Breast epithelium (tissue), 4 donors: Measurements from ENCODE around the gene OXLD1. TPM values are rescaled to one million over a fixed set of nuclear protein-coding genes. Genes with fewer than 3 reads are reported as not detected.

Experiments
- DNase-seq, 2 donors: peaks; one replicate each; pipeline ENCODE4 v3.0.0-alpha.2; 2019; ENCODE audit warnings: low spot score in 2 of 2
- H3K27ac ChIP-seq, 2 donors: fragments of 200-600 bp; sonication (generic) in 1 of 2; one replicate each; pipeline ENCODE4 v1.5.1; 2016 to 2019; ENCODE audit warnings: mild to moderate bottlenecking in 1 of 2
- H3K27me3 ChIP-seq, 2 donors: fragments of 200-600 bp; sonication (generic) in 1 of 2; one replicate each; pipeline versions ENCODE4 v1.5.1 to v1.6.0; 2017 to 2019; ENCODE audit warnings: control low read depth in 1 of 2, mild to moderate bottlenecking in 1 of 2
- H3K36me3 ChIP-seq: fragments of 200-600 bp; one replicate; pipeline ENCODE4 v1.5.1; 2019
- H3K4me1 ChIP-seq, 2 donors: fragments of 200-600 bp; sonication (generic); one replicate each; pipeline ENCODE4 v1.5.1; 2016 to 2019; ENCODE audit warnings: control low read depth in 1 of 2
- H3K4me3 ChIP-seq, 3 donors: fragments of 200-600 bp; sonication (generic); 1 replicate in 2 of 3; 2 replicates in 1 of 3; pipeline ENCODE4 v1.5.1; 2016 to 2019; ENCODE audit warnings: mild to moderate bottlenecking in 3 of 3, moderate library complexity in 2 of 3
- H3K9me3 ChIP-seq, 2 donors: fragments of 200-600 bp; sonication (generic) in 1 of 2; one replicate each; pipeline ENCODE4 v1.5.1; 2016 to 2019; ENCODE audit warnings: control low read depth in 1 of 2
- POLR2A ChIP-seq: fragments of 450-650 bp; IDR thresholded peaks from one replicate; pipeline ENCODE4 v1.6.1; 2016; ENCODE audit warnings: antibody characterized with exemption, mild to moderate bottlenecking, moderate library complexity
- POLR2AphosphoS5 ChIP-seq, 3 donors: sonication (generic); formaldehyde crosslinking; IDR thresholded peaks; one replicate each; pipeline ENCODE4 v1.6.1; 2017; ENCODE audit warnings: antibody characterized with exemption in 3 of 3
- intact Hi-C: fragments of 100-400 bp; cut with DNase I; formaldehyde crosslinking; loops from one replicate; pipeline ENCODE4 v1.15.1; 2023; ENCODE audit warnings: low total_unique reads
- total RNA-seq, 3 donors: library from RNA; depleted of rRNA; stranded (reverse); fragments of >200 nt; gene quantifications; one replicate each; pipeline ENCODE4 v1.1.0, GENCODE V29; 2016
- TF ChIP-seq, protein P1 (sequence below), 3 donors: fragments of 450-650 bp; IDR thresholded peaks; one replicate each; pipeline ENCODE4 v1.5.1; 2016 to 2017; ENCODE audit warnings: antibody characterized with exemption in 3 of 3, mild to moderate bottlenecking in 3 of 3, moderate library complexity in 3 of 3

Gene OXLD1
- total RNA-seq, 3 donors from 2014 or later = 34.4 to 43.6 (median 42.6) TPM

DNA sequence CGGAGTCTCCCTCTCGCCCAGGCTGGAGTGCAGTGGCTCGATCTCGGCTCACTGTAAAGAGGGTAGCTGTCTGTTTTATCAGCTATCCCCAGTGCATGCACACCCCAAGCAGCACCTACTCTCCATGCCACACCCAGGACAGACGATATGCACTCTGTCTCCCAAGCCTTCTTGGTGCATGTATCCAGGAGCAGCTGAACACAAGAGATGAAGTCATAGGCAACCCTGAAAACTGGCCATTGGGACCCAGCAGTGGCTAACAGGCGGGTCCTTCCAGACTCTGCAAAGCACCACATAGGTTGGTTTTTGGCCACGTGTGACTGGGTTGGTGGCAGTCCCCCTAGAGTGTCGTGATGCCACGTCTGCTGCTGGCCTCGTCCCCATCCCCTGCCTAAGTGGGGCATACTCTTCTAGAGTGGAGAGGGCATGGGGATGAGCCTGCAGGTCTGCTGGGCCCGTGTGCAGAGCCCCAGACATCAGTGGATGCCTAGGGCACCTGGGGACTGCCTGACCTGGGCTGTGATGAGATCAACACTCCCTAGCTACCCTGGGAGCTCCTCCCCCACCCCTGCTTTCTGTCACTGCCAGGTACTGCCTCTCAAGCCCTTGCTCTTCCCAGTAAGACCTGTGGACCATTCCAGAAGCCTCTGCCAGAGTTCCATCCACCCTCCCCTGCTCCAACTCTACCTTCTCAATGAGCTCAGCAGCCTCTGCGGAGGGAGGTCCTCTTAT, 19.4 kb downstream of the OXLD1 start:
- intact Hi-C loops = no loop called here
- H3K9me3 ChIP-seq = peaks cover 0 to 6% of the 10 kb centered on the region in 2 donors
- no peaks in the 10 kb centered on the region for H3K4me1 ChIP-seq
- H3K27me3 ChIP-seq = peaks cover 3 to 43% of the 10 kb centered on the region in 2 donors
- H3K36me3 ChIP-seq = no peaks in the 10 kb centered on the region
- TF ChIP-seq POLR2AphosphoS5 (IDR thresholded peaks at IDR 0.05) = no peak
- TF ChIP-seq, protein P1, sequence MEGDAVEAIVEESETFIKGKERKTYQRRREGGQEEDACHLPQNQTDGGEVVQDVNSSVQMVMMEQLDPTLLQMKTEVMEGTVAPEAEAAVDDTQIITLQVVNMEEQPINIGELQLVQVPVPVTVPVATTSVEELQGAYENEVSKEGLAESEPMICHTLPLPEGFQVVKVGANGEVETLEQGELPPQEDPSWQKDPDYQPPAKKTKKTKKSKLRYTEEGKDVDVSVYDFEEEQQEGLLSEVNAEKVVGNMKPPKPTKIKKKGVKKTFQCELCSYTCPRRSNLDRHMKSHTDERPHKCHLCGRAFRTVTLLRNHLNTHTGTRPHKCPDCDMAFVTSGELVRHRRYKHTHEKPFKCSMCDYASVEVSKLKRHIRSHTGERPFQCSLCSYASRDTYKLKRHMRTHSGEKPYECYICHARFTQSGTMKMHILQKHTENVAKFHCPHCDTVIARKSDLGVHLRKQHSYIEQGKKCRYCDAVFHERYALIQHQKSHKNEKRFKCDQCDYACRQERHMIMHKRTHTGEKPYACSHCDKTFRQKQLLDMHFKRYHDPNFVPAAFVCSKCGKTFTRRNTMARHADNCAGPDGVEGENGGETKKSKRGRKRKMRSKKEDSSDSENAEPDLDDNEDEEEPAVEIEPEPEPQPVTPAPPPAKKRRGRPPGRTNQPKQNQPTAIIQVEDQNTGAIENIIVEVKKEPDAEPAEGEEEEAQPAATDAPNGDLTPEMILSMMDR (IDR thresholded peaks at IDR 0.05) = no peak
- TF ChIP-seq POLR2A = no peak
- no peak overlapping the region for H3K4me3 ChIP-seq
- H3K27ac ChIP-seq = no peak overlapping the region
- no peak for DNase-seq

DNA sequence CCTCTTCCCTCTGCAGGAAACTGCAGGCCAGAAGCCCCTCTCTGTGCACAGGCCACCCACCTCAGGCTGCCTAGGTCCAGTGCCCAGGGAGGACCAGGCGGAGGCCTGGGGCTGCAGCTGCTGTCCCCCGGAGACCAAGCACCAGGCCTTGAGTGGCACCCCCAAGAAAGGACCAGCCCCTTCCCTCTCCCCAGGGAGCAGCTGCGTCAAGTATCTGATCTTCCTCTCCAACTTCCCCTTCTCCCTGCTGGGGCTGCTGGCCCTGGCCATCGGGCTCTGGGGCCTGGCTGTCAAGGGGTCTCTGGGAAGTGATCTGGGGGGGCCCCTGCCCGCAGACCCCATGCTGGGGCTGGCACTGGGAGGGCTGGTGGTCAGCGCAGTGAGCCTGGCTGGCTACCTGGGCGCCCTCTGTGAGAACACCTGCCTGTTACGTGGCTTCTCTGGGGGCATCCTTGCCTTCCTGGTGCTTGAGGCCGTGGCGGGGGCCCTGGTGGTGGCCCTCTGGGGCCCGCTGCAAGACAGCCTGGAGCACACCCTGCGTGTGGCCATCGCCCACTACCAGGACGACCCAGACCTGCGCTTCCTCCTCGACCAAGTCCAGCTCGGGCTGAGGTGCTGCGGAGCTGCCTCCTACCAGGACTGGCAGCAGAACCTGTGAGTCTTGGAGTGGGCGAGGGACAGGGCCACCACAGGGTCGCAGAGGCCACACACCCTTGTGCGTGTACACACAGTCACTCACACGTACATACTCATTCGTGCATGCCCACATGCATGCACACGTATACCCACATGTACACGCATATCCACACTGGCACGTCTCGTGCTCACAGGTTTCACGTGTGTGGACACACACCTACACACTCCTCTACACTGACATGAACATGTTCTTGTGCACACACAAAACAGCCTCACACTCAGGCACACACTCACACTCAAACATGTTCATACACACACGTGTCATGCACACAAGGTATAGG, 21.1 kb downstream of the OXLD1 start:
- peaks cover 3 to 25% of the 10 kb centered on the region in 2 donors for H3K27me3 ChIP-seq
- H3K36me3 ChIP-seq = no peaks in the 10 kb centered on the region
- DNase-seq = no peak
- H3K27ac ChIP-seq = no peak overlapping the region
- no peak overlapping the region for H3K4me3 ChIP-seq
- H3K4me1 ChIP-seq = no peaks in the 10 kb centered on the region
- TF ChIP-seq POLR2AphosphoS5 (IDR thresholded peaks at IDR 0.05) (no peak), POLR2A (no peak)
- TF ChIP-seq, protein P1 (IDR thresholded peaks at IDR 0.05) = no peak
- peaks cover 0 to 6% of the 10 kb centered on the region in 2 donors for H3K9me3 ChIP-seq
- intact Hi-C loops = no loop called here

DNA sequence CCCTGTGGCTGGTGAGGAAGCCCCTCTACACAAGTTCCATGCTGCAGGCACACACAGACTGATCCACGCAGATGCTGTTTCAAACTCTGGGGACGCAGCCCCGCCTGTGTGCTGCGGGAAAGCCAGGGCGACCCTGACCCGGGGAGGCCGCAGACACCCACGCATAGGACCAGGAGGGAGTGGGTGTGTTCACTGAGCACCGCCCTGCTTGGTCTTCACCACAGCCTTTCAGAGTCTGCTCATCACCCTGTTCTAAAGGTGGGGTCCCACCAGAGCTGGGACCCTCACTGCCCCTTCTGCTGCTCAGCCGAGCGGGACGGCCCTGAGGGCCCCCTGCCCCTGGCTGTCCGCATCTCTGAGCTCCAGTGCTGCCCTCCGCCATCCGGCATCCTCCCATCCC, 21.9 kb downstream of the OXLD1 start:
- TF ChIP-seq POLR2A (no peak), POLR2AphosphoS5 (IDR thresholded peaks at IDR 0.05) (no peak)
- TF ChIP-seq, protein P1 (IDR thresholded peaks at IDR 0.05) = no peak
- Histone ChIP-seq H3K36me3 (no peaks in the 10 kb centered on the region), H3K27me3 (peaks cover 3 to 20% of the 10 kb centered on the region in 2 donors), H3K27ac (no peak overlapping the region), H3K4me1 (no peaks in the 10 kb centered on the region), H3K9me3 (peaks cover 0 to 6% of the 10 kb centered on the region in 2 donors), H3K4me3 (no peak overlapping the region)
- intact Hi-C loops = no loop called here
- DNase-seq = no peak

DNA sequence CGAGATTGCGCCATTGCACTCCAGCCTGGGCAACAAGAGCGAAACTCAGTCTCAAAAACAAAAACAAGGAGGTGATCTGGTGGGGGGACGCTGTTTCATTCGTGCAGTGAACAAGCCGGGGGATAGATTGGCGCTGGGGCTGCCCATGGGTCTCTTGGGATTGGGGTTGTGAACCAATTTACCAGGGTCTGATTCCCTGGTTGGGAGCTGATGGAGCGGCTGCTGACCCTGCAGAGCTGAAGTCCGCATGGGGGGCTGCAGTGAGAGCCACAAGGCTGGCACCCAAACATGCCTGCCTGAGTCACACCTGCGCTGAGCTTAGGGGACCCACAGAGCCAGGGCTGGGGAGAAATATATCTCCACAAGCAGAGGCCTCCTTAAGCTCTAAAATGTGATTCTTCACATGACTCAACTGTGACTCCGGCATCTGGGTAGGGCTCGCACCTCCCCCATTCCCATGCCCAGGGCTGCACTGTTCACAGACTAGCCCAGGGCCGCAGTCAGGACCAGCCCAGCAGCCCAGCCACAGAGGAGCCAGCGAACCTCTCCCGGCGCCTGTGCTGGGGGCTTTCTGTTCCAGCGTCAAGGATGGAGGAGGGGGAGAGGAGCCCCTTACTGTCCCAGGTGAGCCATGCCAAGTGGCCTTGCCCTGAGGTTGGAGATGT, 24.4 kb downstream of the OXLD1 start:
- Histone ChIP-seq H3K4me1 (no peaks in the 10 kb centered on the region), H3K36me3 (no peaks in the 10 kb centered on the region), H3K4me3 (no peak overlapping the region), H3K9me3 (no peaks in the 10 kb centered on the region), H3K27me3 (no peaks in the 10 kb centered on the region), H3K27ac (no peak overlapping the region)
- TF ChIP-seq, protein P1 (IDR thresholded peaks at IDR 0.05) = no peak
- no peak for TF ChIP-seq POLR2A
- TF ChIP-seq POLR2AphosphoS5 (IDR thresholded peaks at IDR 0.05) = no peak
- intact Hi-C loops = no loop called here
- DNase-seq = no peak
